Measurements from ENCODE around the gene LYST.

DNA sequence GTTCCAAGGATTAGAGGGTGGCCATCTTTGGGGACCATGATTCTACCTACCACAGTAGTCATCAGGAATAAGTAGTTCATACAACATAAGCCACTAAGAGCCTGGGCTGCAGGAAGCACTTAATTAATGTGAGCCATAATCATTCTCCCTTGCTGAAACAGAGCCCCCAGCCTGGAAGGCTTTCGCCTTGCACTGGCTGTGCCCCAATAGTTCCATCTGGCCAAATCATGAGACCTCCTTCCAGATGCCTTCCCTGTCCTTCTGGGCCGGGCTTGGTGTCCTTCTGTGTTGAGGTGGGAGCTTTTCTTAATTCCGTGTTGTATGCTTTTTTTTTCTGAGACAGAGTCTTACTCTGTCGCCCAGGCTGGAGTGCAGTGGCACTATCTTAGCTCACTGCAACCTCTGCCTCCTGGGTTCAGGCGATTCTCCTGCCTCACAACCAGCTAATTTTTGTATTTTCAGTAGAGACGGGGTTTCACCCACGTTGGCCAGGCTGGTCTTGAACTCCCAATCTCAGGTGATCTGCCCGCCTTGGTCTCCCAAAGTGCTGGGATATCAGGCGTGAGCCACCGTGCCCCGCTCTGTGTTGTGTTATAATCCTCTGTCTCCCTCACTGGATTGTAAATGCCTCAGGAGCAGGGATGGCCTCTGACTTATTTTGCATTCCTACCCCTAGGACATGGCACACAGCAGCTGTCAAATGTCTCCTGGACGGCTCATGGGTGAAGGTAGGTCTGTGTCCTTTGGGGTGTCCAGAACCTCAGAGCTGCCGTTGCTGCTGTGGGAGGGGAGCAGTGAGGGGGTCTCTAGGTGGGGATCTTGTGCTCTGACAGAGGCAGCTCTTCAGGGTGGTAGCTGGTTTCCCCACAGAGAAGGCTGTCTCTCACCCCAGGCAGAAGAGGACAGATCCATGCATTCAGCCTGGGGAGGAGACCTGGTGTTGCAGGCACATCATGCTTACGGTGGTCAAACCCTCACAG is 227.2 kb downstream of the LYST start:
- TF ChIP-seq POLR2A (IDR thresholded peaks at IDR 0.05) = no peak
- TF ChIP-seq, protein P1, sequence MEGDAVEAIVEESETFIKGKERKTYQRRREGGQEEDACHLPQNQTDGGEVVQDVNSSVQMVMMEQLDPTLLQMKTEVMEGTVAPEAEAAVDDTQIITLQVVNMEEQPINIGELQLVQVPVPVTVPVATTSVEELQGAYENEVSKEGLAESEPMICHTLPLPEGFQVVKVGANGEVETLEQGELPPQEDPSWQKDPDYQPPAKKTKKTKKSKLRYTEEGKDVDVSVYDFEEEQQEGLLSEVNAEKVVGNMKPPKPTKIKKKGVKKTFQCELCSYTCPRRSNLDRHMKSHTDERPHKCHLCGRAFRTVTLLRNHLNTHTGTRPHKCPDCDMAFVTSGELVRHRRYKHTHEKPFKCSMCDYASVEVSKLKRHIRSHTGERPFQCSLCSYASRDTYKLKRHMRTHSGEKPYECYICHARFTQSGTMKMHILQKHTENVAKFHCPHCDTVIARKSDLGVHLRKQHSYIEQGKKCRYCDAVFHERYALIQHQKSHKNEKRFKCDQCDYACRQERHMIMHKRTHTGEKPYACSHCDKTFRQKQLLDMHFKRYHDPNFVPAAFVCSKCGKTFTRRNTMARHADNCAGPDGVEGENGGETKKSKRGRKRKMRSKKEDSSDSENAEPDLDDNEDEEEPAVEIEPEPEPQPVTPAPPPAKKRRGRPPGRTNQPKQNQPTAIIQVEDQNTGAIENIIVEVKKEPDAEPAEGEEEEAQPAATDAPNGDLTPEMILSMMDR (IDR thresholded peaks at IDR 0.05) = no peak
- no peak for TF ChIP-seq POLR2AphosphoS5 (IDR thresholded peaks at IDR 0.05)

Measured in prostate gland (tissue), 2 donors.